HG03060 (cell line): ENCODE results near the gene ACAT2.
A peak's percentile ranks its signal among the peaks of the same experiment; 100 is the strongest.
"Not testable (repeated sequence)": the region's sequence is repeated elsewhere in the genome, so short reads cannot be mapped to it uniquely, and the experiment has no call there.

Source experiments
- ATAC-seq: cut with Tn5 transposase; IDR thresholded peaks from one replicate; pipeline ENCODE4 v1.9.1; 2021; ENCODE audit warnings: low read depth, moderate number of reproducible peaks; ENCODE audit not compliant: unreplicated experiment

The ACAT2 gene

GRCh38 chr6:159729598-159730331 lies 32.1 kb upstream of the ACAT2 start:
- ATAC-seq, result no peak

DNA sequence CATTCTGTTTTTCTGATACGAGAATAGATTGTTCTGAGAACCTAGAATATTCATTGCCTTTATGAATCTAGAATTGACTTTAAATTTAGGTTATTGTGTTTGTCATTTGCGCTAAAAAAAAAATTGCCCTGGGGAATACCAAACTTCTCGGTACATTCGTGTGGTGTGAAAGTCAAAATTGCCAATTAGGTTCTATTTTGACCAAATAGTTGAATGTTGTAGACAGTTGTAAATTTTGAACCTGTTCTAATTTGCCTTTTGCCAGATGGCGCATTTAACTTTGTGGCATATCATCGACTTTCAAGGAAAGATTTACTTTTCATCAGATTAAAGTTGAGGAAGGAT lies 31.5 kb upstream of the ACAT2 start:
- no peak for ATAC-seq

DNA sequence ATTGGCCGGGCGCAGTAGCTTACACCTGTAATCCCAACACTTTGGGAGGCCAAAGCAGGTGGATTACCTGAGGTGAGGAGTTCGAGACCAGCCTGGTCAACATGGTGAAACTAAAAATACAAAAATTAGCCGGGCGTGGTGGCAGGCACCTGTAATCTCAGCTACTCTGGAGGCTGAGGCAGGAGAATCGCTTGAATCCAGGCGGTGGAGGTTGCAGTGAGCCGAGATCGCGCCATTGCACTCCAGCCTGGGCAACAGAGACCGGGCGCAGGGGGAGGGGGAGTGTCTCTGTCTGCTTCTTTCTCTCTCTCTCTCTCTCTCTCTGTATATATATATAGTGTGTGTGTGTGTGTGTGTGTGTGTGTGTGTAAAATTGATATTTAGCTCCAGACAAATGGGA lies 29.3 kb upstream of the ACAT2 start:
- not testable (repeated sequence) for ATAC-seq

DNA sequence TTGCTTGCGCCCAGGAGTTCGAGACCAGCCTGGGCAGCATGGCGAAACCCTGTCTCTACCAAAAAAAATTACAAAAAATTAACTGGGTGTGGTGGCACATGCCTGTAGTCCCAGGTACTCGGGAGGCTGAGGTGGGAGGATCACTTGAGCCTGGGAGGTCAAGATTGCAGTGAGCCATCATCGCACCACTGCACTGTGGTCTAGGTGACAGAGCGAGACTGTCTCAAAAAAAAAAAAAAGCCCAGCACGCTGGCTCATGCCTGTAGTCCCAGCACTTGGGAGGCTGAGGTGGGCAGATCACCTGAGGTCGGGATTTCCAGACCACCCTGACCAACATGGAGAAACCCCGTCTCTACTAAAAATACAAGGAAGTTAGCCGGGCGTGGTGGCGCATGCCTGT lies 28.4 kb upstream of the ACAT2 start:
- not testable (repeated sequence) for ATAC-seq

- no peak for ATAC-seq
Measured at GRCh38 chr6:159736908-159737307, 24.9 kb upstream of the ACAT2 start.

- ATAC-seq, result no peak
Measured at GRCh38 chr6:159739341-159739740, 22.5 kb upstream of the ACAT2 start.

- ATAC-seq, result no peak
Measured at GRCh38 chr6:159742165-159742564, 19.7 kb upstream of the ACAT2 start.

- no peak for ATAC-seq
Measured at GRCh38 chr6:159745081-159745480, 16.8 kb upstream of the ACAT2 start.

DNA sequence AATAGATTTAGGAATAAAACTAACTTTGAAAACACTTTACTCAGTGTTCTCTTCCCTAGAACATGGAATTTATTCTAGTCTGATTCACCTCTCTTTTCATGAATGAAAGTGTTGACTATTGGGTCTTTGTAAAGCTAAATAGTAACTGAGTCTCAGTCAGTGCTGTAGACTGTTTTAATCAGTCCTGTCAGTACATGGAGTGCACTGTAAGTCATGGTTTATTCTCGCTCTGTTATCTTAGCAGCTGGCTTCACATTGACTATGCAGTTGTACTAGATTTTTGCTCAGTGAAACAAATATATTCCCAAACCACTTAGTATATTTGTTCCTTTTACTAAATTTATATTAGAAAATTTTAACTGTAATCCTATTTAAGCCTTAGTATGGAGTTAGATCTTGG lies 15.1 kb upstream of the ACAT2 start:
- ATAC-seq, result no peak

DNA sequence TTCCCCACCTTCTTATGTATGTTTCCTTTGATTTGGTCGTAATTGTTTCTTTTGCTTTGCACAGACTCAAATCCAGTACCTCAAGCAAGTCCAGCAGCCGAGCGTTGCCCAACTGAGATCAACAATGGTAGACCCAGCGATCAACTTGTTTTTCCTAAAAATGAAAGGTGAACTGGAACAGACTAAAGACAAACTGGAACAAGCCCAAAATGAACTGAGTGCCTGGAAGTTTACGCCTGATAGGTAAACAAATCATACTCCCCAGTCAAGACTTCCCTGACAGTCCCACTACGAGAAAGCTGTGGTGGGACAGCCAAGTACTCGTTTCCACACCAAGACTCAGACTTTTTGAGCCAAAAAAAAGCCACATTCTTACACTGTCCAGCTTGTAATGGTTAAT lies 13.7 kb upstream of the ACAT2 start:
- not testable (repeated sequence) for ATAC-seq

DNA sequence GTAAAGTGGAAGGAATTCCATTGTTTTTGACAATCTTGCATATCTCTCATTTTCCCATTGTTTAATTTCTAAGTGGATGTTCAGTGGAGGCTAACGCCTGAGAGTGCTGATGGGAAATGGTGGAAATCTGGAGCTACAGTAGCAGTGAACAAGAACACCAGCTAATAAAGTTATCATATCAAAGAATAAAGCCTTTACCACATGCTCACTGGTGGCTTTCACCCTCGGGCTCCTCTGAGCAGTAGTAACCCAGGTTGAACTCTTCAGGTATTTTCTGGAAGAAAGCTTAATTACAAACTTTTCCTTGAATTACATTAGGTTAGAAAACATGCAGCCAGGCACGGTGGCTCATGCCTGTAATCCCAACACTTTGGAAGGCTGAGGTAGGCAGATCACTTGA lies 10.4 kb upstream of the ACAT2 start:
- ATAC-seq, result no peak

DNA sequence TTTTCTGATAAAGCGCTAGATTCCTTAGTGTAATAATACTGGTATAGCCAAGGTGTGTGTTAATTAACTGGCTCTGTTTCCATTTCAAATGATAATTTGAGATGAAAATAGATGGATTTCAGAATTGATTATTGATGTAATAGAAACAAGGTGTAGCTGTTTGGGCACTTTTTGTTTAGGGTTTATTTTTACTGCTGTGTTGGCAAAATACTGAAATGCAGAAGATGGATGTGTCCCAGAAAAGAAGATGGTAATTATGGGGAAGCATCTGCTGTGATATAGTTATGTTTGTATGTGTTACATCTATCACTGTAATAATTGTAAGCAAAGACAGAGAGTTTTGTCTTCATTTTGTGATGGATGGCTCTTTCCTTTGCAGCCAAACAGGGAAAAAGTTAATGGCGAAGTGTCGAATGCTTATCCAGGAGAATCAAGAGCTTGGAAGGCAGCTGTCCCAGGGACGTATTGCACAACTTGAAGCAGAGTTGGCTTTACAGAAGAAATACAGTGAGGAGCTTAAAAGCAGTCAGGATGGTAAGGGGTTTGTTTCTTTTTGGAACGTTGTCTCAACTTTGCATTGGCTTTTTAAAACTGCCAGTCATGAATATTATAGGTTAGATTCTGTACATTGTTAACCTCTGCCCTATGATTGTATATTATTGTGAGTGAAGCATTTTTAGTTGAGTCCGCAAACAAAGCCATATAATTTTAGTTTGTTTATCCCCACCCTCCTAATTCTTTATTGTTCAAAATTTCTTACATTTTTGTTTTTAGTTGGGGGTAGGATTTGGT lies 8.6 kb upstream of the ACAT2 start:
- ATAC-seq, result no peak

DNA sequence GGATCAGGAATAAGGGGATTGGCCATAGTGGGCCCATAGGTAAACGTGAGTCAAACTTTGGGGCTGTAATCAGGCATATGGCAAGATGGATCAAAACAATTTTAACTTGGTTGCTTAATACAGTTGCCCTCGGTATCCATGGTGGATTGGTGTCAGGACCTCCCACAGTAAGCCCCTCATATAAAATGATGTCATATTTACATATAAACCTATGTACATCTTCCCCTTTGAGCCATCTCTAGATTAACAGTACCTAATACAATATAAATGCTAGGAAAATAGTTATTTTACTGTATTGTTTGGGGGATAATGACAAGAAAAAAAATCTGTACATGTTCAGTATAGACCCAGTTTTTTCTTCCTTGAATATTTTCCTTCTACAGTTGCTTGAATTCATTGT lies 7.4 kb upstream of the ACAT2 start:
- no peak for ATAC-seq

DNA sequence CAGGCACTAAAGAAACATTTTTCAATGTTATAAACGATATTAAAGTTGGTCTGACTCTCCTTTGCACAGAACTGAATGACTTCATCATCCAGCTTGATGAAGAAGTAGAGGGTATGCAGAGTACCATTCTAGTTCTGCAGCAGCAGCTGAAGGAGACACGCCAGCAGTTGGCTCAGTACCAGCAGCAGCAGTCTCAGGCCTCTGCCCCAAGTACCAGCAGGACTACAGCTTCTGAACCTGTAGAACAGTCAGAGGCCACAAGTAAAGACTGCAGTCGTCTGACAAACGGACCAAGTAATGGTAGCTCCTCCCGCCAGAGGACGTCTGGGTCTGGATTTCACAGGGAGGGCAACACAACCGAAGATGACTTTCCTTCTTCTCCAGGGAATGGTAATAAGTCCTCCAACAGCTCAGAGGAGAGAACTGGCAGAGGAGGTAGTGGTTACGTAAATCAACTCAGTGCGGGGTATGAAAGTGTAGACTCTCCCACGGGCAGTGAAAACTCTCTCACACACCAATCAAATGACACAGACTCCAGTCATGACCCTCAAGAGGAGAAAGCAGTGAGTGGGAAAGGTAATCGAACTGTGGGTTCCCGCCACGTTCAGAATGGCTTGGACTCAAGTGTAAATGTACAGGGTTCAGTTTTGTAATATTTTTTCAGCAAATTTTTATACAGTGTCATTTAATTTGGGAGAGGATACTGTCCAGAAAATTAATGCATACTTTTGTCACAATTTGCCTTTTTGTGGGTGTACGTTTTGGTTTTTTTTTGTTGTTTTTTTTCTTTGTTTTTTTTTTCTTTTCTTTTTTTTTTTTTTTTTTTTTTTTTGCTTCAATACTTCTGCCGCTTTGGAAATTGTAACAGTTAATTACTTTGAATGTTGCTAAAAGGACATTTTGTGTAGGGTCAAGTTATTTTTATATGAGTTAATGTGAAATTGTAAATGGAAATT lies 6.6 kb upstream of the ACAT2 start:
- ATAC-seq, result no peak

DNA sequence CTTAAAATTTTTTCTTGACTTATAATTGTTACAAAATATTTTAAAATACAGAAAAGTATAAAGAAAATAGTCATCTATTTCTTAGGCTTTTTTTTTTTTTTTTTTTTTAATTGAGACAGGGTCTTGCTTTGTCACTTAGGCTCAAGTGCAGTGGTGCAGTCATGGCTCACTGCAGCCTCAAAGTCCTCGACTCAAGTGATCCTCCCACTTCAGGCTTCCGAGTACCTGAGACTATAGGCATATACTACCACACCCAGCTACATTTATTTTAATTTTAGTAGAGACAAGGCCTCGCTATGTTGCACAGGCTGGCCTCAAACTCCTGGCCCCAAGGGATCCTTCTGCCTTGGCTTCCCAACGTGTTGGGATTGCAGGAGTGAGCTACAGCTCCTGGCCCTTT lies 5.3 kb upstream of the ACAT2 start:
- no peak for ATAC-seq

DNA sequence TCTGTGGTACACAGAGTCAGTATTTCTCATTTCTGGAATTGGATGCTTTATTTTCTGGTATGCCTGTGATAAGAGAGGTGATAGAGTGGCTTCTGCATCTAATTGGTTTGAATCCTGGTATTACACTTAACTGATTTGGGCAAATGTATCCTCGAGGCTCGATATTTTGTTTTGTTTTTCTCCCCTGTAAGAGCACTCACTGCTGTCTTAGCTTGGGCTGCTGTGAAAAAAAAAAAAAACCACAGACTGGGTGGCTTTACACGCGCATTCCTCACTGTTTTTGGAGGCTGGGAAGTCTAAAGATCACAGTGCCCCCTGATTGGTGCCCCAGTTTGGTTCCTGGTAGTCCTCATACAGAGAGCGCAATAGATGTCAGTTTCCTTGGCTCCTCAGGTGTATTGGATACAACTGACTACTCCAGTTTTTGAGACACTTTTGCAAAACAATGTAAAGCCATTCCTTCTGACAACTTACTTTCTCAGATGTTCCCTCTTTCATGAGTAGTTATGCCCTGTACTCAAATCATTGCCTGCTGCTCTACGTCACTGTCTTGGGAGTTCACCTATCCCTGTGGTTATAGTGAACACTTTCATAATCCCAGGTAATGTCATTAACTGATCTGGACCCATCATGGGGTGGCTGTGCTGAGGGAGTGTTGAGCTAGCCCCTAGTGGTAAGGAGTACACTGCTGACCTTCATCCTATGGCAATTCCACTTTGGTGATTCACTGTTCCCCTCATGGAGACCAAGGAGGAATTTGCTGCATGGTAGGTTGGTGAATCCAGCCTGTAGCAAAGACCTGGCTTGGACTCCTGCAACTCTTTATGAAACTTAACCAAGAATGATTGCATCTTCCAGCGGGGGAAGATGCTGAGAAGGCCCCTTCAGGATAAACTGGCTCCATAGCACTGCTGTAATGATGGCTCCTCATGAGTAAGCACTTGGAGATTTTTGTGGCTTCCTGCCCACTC lies 3.5 kb upstream of the ACAT2 start:
- no peak for ATAC-seq

GRCh38 chr6:159759645-159760044 lies 2.2 kb upstream of the ACAT2 start:
- no peak for ATAC-seq

GRCh38 chr6:159760602-159761057 lies 1.2 kb upstream of the ACAT2 start:
- ATAC-seq, result no peak

- ATAC-seq, result peak; percentile 27
Measured at GRCh38 chr6:159761129-159761872, 544 bp upstream of the ACAT2 start.
